Measurements from ENCODE around the gene PPP2R5E.

Gene PPP2R5E

DNA sequence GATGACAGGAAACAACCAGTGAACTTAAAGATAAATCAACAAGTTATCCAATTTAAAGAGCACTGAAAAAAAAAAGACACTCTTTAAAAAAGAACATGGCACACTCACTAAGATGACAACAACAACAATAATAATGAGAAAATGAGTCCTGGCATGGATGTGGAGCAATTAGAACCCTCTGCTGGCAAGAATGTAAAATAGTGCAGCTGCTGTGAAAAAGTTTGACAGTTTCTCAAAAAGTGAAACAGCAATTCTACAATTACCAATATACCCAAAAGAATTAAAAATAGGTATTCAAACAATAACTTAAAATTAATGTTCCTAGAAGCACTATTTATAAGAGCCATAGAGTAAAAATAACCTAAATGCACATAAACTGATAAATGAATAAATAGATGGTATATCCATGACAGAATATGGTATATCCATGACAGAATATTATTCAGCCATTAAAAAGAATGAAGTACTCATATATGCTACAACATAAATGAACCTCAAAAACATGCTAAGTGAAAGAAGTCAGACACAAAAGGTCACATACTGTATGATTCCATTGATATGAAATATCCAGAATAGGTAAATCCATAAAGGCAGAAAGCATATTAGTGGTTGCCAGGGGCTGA is 175.3 kb downstream of the PPP2R5E start:
- DNase-seq: no peak

DNA sequence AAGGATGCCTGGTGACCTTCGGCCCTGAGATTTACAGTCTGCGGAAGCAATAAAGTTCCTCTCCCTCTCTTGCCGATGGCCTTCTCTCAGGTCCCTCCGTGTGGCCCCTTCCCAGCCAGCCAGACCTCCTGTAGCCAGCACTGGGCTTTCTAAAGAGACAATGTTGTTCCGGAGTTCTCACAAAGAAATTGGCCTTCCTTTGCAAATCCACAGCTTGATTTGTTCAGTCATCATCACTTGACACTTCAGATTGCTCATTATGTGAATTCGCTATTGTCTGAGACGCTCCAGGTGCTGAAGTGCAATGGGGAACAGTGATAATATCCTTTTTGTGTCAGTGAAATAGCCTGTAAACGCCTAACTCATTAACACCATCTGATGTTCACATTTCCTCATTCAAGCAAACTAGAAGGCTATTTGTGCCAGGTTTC is 180.8 kb downstream of the PPP2R5E start:
- peak; percentile 95 for DNase-seq

DNA sequence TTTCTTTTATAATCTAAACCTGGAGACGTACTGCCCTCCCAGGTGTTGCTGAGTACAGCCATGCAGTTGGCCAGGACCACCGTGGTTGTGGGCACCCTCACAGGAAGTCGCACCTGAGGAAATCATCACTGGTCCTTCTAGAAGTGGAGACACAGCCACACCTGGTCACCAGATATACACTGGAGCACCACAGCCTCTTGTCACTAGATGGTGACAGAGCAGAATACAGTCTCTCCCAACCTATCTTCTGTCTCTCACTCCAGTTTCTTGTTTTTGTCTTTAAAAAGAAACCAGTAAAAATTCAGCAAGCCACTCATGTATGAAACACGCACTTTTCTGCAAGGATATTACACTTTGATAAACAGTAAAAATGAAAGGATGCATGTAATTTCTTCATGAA is 181.4 kb downstream of the PPP2R5E start:
- peak; percentile 61 for DNase-seq

DNA sequence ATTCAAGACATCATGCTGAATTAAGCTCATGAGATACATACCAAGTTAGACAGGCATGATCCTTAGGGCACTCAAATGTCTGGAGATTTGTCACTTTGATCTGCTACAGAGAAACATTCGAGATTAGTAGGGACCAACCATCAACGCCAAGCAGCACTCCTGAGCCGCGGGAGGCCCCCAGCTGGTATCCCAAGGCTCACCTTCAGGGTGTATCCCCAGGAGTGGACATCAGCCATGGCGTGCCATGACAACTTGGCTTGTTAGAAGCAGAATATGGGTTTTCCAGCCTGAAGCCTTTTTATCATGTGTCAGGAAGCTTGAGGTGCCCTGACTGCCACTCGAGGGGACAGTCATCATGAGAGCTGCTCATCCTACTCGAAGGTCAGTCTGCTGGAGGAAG is 185.3 kb downstream of the PPP2R5E start:
- no peak for DNase-seq

DNA sequence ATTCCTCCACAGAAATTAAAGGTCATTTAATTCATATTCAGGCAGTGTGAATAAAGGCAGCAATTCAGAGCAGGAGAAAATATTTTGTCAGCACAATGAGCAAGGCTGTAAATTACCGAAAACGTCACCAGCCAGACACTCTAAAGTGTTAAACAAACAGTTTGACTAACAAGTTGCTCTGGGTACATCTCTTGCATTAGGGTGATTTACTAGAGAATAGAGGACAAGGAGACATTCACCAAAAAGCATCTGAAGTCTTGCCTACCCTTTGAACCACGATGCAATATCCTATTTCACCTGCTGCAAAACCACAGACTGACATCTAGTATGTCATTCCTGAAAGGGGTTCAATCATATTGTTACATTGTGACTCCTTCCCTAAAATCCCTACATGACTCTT is 197.4 kb downstream of the PPP2R5E start:
- no peak for DNase-seq

DNA sequence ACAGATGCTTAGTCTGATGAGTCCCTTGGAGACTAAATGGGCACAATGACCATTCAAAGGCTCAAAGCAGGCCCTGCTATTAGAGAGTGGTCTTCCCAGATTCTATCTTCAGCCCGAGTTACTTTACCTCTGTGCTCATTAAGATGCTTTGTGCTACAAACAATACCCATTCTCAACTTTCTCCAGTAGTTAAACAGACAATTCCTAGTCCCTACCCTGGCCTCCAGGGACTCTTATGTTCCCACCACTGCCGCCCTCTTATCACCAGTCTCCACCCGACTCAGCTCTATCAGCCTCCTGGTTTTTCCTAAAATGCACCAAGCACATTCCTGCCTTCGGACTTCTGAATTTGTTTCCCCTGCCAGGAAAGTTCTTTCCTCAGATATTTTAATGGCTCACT is 198.8 kb downstream of the PPP2R5E start:
- DNase-seq: no peak

DNA sequence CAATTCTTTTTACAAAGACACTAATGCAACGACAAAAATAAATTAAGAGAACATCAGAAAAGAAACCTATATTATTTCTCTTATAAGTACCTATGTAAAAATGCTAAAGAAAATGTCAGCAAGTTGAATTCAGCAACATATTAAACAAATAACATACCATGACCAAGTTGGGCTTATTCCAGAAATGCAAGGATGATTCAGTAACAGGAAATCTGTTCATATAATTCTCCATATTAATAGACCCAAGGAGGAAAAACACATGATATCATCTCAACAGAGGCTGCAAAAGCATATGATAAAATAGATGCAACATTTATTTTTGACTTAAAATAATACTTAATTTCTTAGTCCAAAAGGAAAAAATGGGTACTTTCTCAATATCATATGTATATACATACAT is 199.3 kb downstream of the PPP2R5E start:
- no peak for DNase-seq

DNA sequence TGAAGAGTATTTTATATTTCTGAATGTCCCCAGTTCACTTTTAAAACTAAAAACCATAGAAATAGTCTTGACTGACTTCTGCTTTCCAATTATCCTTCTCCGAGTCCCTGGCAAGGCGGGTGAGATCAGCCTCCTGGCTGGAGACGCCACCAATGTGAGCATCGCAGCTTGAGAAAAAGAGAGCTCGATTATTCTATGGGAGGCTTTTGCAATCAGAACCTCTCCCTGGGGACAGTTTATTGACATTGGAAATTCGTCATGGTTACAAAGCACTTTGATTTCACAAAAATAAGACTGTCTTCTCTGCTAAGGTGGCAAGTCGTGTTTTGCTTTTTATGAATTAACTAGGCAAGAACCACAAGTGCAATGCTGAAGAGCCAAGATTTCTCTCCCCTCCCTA is 200.8 kb downstream of the PPP2R5E start:
- peak; percentile 49 for DNase-seq

DNA sequence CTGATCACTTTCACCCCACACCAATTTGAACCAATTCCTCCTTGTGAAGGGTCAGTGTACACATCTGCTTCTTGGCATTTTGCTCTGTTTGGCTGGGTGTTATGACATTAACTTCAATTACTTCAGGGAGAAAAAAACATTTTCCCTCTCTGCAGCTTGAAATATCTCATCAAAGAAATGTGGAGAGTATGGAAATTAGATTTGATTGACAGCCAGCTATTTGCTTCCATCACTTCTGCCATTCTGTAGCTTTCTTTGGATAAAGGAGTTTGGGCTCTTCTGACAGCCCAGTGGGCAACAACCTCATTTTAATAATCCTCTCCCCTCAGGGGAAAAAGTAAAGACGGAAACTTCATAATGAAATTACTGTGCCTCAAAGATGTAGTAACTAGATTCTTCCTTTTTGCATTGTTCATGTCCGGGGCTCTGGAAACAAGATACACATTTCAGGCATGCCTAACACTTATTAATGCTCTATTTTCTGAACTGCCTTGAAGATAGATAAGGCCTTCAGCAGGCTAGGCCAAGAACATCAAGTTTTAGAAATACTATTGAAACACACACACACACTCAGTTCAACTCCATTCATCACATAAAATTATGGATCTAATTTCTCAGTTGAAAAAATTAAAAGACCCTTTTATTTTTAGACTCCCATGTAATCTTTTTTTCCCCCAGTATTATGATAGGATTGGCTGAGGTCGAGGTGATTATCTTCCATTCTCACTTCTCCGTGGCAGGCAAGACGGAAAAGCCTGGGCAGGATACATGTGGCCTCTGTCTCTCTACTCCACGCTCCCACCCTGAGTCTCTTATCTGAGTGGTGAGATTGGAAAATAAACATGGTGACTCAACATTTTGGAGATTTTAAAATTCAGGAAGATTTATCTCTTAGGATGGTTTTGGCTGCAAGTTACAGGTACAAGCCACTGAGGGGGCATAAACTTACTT is 214.1 kb downstream of the PPP2R5E start:
- DNase-seq: no peak

DNA sequence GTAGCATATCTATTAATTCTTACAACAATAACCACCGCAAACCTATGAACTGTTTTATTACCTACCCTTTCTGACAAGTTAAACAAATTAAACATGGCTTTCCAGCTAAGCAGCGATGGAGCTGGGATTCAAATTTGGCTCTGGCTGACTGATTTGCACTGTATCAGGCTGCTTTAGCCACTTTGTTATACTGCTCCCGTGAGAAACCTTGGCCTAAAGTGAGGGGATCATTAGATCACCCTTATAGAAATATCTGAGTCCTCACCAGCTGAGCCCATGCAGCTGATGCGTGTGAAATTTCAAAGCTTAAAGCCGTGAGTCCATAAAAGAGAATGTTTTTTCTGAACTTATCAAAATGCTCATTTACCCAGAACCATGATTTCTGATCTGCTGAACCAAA is 216.3 kb downstream of the PPP2R5E start:
- DNase-seq: no peak

DNA sequence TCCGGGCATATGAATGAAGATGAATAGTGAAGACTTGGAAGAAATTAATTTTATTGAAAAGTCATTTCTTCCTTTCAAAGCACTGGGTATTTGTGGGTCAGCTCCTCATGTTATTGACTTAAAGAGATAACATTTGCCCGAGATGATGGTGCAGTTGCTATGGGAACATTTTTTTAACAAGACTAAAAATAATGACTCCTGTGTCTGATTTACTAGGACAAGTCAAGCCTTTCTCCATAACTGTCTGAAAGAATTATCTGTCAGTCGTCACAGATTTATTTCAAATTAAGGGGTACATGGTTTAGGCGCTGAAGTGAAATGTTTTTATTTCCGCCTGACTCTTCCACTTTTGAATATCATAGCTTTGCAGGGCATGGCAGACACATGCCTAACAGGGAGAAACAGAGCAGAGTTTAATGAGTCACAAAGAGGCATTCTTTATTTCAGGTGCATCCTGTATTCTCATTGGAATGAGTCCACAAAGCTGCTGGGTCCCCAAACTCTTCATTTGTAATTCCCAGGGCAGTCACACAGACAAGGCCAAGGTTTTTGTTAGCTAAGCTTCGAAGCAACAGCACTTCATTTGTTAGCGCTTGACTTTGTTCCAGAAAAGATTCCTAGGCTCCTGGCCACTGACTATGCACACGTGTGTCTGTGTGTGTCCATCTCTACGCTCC is 220.1 kb downstream of the PPP2R5E start:
- DNase-seq: peak; percentile 30

DNA sequence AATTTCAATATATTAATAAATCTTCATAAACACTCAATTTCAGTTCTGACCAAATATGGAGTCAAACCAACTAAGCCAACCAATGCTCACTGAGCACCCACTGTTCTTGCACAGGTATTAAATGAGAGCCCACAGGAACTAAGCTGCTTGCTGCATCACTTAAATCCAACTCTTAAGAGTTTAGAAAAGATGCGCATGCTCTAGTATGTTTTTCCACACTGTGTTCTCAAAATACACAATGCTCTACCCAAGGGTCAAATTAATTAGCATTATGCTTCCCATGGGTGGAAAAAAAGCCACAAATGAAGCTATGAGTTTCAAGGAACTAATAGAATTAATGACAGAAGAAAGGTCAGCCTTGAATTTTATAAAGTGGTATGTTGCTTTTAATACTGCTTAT is 220.7 kb downstream of the PPP2R5E start:
- DNase-seq: no peak
